Measurements from ENCODE around the gene PLA2G2A. TPM values are rescaled to one million over a fixed set of nuclear protein-coding genes. Genes with fewer than 3 reads are reported as not detected.

Gene PLA2G2A
- total RNA-seq, 1 donor from 2014 or later: not detected

GRCh38 chr1:19974822-19975416, 4.5 kb downstream of the PLA2G2A start:
- DNase-seq: no peak
- peak; percentile 50 for ATAC-seq (ENCODE audit: low read depth)
- intact Hi-C loops (cut with micrococcal nuclease): loop anchor here (1.0 to 2.0 kb wide), 3 partner anchors 177 to 518 kb away; no protein-coding TSS in a partner anchor
- ChIA-PET CTCF (interaction anchor here (1.0 to 3.3 kb wide), 3 partner anchors 176 to 220 kb away, joined by 3 to 33 read pairs (median 16); no protein-coding TSS in a partner anchor), POLR2A (interaction anchor here (1.2 kb wide), 1 partner anchor 177 kb away, joined by 5 read pairs; no protein-coding TSS in a partner anchor)
- Mint-ChIP-seq H3K27me3 (peaks cover 16% of the 10 kb centered on the region), H3K4me1 (peaks cover 3% of the 10 kb centered on the region), H3K9me3 (no peaks in the 10 kb centered on the region), H3K36me3 (ENCODE audit: low read depth) (no peaks in the 10 kb centered on the region), H3K4me3 (no peak overlapping the region), H3K27ac (no peak overlapping the region)
- no peak for TF ChIP-seq CTCF (IDR thresholded peaks at IDR 0.05)

GRCh38 chr1:19973616-19974015, 5.8 kb downstream of the PLA2G2A start:
- H3K36me3 Mint-ChIP-seq (ENCODE audit: low read depth): no peaks in the 10 kb centered on the region
- no peaks in the 10 kb centered on the region for H3K9me3 Mint-ChIP-seq
- ChIA-PET CTCF (interaction anchor here (2.4 to 3.3 kb wide), 2 partner anchors 178 to 221 kb away, joined by 16 to 33 read pairs; no protein-coding TSS in a partner anchor), POLR2A (interaction anchor here (1.2 kb wide), 1 partner anchor 178 kb away, joined by 5 read pairs; no protein-coding TSS in a partner anchor)
- H3K4me3 Mint-ChIP-seq: no peak overlapping the region
- intact Hi-C loops (cut with micrococcal nuclease): loop anchor here (1.0 to 2.0 kb wide), 2 partner anchors 179 to 519 kb away; no protein-coding TSS in a partner anchor
- H3K4me1 Mint-ChIP-seq: peaks cover 3% of the 10 kb centered on the region
- no peak for TF ChIP-seq CTCF (IDR thresholded peaks at IDR 0.05)
- DNase-seq (no peak), ATAC-seq (ENCODE audit: low read depth) (no peak)
- no peak overlapping the region for H3K27ac Mint-ChIP-seq
- peaks cover 18% of the 10 kb centered on the region for H3K27me3 Mint-ChIP-seq

- intact Hi-C loops (cut with micrococcal nuclease): no loop called here
- Mint-ChIP-seq H3K36me3 (ENCODE audit: low read depth) (no peaks in the 10 kb centered on the region), H3K4me3 (no peak overlapping the region), H3K27ac (no peak overlapping the region), H3K4me1 (peaks cover 3% of the 10 kb centered on the region), H3K9me3 (no peaks in the 10 kb centered on the region), H3K27me3 (peaks cover 19% of the 10 kb centered on the region)
- TF ChIP-seq CTCF (IDR thresholded peaks at IDR 0.05): no peak
- ChIA-PET POLR2A (no interaction called here), CTCF (no interaction called here)
- ATAC-seq (ENCODE audit: low read depth) (no peak), DNase-seq (no peak)
Measured at GRCh38 chr1:19971664-19972063, 7.8 kb downstream of the PLA2G2A start.

- H3K4me1 Mint-ChIP-seq: peaks cover 4% of the 10 kb centered on the region
- no peak overlapping the region for H3K27ac Mint-ChIP-seq
- no peaks in the 10 kb centered on the region for H3K36me3 Mint-ChIP-seq (ENCODE audit: low read depth)
- no peak overlapping the region for H3K4me3 Mint-ChIP-seq
- H3K9me3 Mint-ChIP-seq: no peaks in the 10 kb centered on the region
- ATAC-seq (ENCODE audit: low read depth) (no peak), DNase-seq (no peak)
- ChIA-PET POLR2A (no interaction called here), CTCF (no interaction called here)
- intact Hi-C loops (cut with micrococcal nuclease): no loop called here
- peaks cover 26% of the 10 kb centered on the region for H3K27me3 Mint-ChIP-seq
- TF ChIP-seq CTCF (IDR thresholded peaks at IDR 0.05): no peak
Measured at GRCh38 chr1:19969898-19970660, 9.3 kb downstream of the PLA2G2A start.

- no peak for DNase-seq
- Mint-ChIP-seq H3K9me3 (peaks cover 6% of the 10 kb centered on the region), H3K36me3 (ENCODE audit: low read depth) (no peaks in the 10 kb centered on the region), H3K27ac (no peak overlapping the region), H3K4me1 (peaks cover 2% of the 10 kb centered on the region), H3K4me3 (no peak overlapping the region), H3K27me3 (peaks cover 38% of the 10 kb centered on the region)
- intact Hi-C loops (cut with micrococcal nuclease): no loop called here
- no peak for TF ChIP-seq CTCF (IDR thresholded peaks at IDR 0.05)
- ChIA-PET CTCF (no interaction called here), POLR2A (no interaction called here)
- ATAC-seq (ENCODE audit: low read depth): no peak
Measured at GRCh38 chr1:19967808-19968207, 11.6 kb downstream of the PLA2G2A start.

Data from activated B cell treated with CpG ODN at 0.5 μM for 24 hours (primary cell).